GM21360 (cell line): ENCODE measurements around the gene EPX.
A peak's percentile ranks its signal among the peaks of the same experiment; 100 is the strongest.

ENCODE experiments used
- ATAC-seq: cut with Tn5 transposase; IDR thresholded peaks from one replicate; pipeline ENCODE4 v1.9.1; 2021; ENCODE audit warnings: mild to moderate bottlenecking, moderate library complexity; ENCODE audit not compliant: unreplicated experiment

The EPX gene

DNA sequence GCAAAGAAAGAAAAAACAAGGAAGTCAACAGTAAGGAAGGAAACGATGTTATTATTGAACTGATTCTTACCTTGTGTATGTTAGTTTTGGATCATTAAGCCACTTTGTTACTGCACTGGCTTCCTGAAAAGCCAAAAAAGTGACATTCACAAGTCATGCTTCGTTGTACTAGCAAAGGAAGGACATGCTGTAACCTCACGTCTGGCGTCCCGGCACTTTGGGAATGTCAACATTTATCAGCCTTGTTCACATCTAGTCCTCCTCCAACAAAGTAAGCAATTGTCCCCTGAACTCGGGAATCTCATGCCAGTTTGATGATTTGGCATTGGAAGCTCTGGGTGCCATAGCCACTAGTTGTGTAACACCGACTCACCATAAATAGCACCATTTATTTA is 27.3 kb downstream of the EPX start:
- no peak for ATAC-seq

DNA sequence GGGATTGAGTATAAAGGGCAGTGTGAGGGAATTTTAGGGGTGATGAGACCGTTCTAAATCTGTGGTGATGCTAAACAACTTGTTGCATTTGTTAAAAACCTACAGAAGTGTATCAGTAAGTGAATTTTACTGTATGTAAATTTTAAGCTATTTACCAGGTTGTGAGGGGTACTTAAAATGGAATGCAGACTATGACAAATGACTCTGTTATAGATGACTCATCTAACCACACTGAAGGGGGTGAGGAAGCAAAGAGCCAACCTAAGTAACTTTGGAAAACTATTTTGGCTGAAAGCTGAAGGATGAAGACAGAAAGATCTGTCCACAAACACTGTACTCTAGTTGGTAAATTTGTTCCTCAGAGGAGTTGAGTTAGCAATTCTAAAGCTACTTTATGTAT is 31.8 kb downstream of the EPX start:
- no peak for ATAC-seq

DNA sequence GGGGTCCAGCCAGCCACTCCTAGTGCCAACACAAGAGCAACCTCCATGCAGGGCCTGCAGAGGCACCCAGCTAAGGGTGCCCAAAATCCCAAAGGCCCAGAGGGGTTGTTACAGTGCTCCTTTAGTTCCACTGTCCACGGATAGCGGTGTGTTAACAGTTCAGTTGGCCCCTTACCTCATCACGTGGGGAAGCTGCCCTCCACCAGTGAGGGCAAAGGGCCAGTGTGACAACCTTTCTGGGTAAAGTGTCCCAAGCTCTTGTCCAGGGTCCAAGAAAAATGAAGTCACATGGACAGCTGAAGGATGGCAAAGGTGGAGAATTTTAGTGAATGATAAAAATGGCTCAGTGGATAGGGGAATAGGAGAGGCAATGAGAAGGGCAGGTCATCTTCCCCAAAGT is 35.2 kb downstream of the EPX start:
- no peak for ATAC-seq

DNA sequence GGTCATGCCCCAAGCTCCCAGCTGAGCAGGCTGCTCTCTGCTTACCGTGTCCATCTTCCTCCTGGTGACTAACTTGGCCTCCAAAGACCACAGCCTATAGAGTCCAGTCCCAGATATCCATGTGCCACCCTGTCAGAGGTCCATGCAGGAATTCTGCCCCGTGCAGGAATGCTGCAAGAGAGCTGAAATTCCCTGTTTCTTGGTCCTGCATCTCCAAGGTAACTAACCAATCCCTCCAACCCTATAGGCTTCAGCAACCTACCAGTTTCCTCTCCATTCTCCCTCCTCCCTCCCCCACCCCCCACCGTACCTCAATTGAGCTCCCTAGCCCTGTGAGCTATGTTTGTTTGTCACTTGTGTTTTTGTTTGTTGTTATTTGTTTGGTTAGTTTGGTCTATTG is 36.2 kb downstream of the EPX start:
- ATAC-seq: no peak

DNA sequence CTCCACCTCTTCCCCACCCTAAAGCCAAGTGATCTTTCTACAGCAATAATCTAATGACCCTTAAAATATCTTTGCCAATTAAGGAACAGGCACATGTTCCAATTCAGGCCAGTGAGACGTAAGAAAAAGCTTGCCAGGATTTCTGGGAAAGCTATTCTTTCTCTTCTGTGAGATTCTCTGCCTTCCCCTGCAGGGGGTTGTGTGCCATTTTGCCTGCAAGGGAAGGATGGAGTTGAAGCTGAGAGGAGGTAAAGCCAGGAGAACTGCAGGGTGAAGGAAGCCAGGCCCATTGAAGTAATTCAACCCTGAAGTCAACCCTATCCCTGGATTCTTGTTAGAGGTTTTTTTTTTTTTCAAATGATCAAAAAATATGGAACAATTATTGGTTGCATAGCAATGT is 36.9 kb downstream of the EPX start:
- no peak for ATAC-seq

DNA sequence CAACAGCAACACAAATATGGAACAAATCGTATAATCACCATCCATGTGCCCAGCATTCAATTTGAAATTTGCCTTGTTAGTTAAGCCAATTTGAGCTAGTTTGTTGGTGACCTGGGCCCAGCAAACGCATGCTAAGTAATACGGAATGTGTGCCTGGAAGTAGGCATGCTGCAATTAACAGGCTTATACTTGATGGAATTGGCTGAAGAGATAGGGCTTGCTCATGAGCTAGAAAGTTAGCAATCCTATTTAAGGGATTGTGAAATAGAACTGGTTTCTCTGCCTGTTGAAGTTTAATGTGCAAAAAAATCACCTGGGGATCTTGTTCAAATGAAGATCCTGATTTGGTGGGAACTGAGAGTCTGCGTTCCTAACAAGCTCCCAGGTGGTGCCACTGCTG is 37.4 kb downstream of the EPX start:
- no peak for ATAC-seq

DNA sequence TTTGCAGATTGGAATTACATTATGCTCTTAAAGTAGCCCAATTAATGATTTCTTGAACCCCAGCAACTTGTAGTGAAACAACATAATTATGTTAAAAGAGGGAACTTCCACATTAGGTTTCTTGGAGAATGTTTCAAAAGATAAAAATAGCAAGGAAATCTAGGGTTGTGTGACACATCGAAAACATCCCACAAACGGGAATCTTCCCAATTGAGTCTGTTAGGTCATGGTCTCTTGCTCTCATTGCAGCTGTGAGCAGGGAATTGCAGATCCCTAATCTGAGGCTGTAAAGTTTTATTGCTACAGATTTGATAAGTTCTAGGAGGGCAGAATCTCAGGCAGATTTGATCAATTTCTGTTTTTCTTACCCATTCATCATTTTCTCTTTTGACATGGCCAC is 39.1 kb downstream of the EPX start:
- no peak for ATAC-seq

DNA sequence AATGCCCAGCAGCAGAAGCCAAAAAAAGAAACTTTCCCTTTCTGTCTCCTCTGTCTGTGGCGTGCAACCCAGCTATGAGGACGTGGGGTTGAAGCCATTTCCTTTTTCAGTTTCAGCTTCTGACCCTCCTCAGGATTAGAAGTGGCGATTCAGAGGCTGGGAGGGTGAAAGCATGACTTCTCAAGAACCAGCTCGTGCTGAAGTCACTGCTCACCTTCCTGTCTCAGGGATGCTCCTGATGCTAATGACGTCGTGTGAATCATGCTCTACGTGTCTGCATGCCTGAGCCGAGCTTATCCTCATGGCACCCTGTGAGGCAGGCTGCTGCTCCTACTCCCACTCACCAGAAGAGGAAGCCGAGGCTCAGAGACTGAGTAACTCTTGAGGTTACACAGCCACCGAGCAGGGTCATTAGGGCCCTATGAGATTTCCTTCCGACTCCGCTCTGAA is 40.2 kb downstream of the EPX start:
- ATAC-seq: peak; percentile 60

DNA sequence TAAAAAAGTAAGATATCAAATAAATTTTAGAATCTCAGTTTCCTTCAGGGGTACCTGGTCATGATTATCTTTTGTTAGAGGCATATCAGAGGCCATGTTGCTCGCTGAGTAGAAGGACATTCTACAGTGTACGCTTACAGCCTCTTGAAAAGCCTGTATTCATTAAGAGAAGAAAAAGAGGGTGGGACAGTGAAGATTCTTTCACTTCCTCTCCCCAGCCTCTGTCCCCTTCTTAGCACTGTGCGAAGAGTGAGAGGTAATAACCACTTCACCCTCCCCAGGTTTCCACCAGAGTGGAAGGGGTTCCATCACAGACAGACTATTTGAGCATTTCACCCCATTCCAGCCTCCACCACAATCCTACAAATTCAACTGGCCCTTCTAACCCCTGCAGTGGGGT is 41.0 kb downstream of the EPX start:
- no peak for ATAC-seq

DNA sequence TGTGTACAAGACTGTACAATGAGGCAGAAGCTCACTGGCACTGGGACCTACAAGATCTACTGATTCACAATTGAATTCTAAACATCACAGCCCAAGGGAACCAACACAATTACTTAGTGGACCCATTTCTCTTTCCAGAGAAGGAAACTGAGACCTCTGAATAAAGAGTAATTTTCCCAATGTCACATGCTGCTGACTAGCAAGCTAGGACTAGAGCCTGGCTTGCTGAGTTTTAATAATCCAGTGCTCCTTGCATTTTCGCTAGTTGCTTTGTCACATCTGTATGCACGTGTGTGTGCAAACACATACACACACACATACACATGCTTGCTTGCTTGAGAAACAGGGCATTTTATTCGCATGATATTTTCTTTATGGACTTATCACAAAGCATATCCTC is 42.0 kb downstream of the EPX start:
- no peak for ATAC-seq

DNA sequence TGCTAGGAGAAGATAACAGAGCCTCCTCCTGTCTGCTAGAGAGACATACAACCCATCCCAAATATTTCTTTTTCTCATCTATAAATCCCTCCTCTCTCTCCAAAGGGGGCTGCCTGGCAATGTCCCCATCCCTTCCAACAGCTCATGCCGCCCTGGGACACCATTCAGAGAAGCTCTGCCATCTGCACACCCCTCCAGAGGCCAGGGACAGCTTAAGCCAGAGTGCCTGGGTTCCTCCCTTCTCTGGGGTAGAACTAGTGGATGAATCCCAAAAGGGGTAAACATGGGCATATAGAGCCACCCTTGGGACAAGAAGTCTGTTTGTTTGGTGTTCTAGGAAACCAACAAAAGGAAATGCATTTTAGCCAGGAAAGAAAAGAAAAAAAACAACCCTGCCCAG is 43.3 kb downstream of the EPX start:
- no peak for ATAC-seq

DNA sequence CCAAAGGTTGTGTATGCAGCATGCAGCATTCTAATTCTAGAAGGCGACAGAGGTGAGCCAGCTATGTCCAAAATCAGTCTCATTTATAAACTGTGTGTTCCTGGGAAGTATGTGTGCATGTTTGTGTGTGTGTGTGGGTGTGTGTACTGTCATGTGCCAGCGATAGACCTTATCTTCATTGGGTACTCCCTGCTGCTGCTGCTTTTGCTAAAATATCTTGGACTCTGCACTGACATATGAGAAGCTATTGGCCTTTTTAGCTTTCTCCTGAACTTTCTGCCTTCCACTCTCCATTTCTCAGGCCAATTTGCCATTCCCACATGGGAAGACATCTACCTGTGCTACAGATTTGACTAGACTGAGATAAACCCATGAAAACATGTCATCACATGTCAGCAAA is 43.9 kb downstream of the EPX start:
- no peak for ATAC-seq

DNA sequence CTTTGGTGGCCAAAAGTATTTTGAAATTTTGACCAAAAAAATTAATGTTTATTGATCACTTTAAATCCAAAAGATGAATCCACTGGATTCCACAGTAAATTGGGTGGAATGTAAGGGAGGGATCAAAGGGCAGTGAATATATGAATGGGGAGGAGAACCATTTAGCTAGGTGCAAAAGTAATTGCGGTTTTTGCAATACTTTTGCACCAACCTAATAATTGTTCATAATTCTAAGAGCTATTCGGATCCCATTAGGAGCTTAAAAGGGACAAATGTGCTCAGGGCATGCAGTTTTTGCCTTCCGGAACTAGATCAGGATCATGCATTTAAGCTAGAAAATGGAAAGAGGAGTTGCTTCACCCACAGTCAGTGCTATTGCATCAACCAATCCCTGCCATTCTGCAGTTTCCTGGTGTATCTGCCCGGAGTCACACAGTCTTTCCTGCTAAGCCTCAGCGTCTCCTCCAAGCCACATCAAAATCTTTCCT is 45.7 kb downstream of the EPX start, which contains the start of gene LPO:
Gene LPO, plus strand, starts transcription at position 438 of the 488 bp plus-strand sequence. CDS start 4,396 bp downstream, outside the sequence.
- no peak for ATAC-seq

DNA sequence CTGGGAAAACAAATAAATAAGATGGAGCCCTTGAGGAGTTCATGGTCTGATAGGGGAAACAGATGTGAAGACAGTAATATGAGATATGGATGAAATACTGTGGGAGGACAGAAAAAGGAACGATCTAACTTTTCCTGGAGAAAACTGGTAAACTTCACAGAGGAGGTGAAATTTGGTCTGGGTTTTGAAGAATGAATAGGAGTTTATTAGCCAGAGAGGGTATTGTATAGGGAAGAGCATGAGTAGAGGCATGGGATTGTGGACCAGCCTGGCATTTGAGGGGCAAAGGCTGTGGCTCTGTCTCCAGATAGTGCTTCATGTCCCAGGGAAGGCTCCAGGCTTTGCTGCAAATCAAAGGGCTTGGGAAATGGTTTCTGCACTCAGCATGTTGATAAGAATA is 47.5 kb downstream of the EPX start:
- no peak for ATAC-seq

DNA sequence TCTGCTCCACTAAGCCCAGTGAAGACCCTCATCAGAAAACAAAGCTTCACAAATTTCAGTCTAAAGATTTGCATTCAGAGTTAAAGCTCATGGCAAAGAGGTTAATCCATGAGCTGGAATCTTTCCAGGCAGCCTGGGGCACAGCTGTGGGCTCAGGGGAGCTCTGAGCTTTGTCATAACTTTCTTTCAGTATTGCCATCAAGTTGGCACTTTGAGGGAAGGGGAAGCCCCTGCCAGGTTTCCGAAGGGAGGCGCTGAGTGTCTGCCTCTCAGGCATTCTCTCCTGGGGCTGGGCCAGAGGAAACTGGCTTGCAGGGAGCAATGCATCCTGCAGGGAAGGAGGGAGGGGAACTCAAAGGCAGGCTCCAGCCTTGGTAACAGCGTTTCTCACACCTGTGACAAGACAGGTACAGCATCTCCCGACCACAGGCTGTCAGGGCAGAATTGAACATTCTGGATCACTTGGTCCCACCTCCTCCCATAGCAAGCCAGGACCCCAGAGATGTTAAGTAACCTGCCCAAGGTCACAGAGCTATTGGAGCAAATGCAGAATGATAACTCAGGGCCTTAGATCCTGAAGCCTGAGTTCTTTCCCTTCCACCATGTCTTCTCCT is 49.8 kb downstream of the EPX start:
- ATAC-seq: no peak

DNA sequence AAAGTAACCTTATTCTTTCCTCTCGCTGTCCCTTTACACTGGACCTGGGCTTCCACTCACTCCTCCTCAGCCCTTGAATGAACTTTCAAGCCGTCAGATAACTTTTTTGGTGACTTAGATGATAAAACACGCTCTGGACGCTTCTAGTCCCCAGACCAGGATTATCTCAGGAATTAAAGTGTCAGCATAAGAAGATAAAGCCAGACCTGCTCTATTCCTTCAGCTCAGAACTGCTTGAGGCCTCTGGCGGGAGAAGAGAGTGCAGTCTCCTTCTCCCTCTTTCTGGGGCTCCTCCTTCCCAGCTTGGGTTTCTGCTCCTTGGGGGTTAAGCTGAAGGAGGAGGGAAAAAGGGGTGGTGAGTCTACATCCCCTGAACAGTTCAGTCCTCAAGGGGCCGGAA is 52.4 kb downstream of the EPX start:
- ATAC-seq: no peak

DNA sequence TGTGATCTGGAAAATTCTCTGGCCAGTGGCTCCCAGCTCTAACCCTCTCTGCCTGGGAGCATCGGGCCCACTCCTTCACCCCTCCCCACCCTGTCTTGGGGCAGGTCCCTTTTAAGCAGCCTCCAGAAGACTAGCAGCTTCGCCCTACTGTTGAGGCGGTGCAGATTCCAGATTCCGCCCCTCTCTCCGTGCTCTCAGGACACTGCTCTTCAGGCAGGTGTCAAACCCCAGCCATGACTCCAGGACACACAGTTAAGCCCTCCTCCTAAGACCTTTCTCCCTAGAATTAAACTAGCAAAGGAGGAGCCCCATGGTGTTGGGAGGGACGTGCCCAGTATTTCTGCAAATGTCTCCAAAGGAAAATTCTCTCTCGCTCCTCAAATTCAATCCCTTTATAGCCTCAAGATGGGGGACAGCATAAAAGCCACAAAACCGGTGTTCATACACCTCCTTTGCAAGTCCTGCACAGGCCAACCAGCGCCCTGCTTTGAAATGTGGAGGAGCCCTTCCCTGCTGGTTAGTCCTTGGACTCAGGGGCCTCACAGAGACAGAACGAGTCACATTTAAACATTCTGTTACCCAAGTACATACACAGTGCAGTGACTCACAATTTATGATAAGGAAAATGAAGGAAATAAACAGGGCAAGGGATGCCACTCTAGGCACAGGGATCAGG is 53.0 kb downstream of the EPX start:
- no peak for ATAC-seq

DNA sequence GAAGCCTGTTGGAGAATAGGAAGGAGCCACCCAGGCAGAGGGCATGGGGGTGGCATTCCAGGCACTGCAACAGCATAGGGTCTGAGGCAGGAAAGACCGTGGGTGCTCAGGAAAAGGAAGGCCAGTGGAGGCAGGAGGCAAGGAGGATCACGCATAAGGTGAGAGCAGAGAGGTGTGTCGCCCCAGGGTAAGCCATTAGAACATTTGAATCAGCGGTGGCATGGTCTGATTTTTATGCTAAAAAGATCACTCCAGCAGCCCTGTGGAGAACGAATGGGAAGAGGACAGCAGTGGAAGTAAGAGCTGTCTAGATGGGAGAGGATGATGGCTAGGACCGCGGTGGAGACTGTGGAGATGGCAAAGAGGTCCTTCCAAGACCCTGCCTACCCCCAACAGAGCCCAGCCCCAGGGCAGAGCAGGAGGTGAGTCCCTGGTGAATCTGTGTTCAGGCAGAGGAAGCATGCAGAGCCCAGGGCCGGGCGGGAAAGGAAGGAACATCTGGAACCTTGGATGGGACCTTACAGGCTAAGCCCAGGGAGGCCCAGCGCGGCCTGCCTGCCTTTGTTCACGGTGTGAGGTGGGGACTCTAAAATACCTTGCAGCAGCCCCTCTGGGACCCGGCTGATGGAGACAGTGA is 53.7 kb downstream of the EPX start:
- no peak for ATAC-seq

DNA sequence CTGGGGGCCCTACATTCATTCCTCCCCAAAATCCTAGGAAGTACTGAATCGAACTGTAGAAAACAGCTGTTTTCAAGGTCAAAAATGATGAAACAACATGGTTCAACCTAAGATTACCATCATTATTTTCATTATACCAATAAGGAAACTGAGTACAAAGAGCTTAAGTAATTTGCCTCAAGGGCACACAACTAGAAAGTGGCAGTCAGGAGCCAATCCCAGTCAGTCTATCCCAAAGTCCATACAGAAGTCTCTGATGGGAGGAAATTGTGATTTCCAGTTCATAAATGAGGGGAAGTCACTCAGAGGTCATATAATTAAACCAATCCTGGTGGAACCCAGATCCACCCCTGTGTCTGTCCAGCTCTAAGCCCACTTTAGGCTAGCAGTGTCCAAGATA is 54.3 kb downstream of the EPX start:
- no peak for ATAC-seq

DNA sequence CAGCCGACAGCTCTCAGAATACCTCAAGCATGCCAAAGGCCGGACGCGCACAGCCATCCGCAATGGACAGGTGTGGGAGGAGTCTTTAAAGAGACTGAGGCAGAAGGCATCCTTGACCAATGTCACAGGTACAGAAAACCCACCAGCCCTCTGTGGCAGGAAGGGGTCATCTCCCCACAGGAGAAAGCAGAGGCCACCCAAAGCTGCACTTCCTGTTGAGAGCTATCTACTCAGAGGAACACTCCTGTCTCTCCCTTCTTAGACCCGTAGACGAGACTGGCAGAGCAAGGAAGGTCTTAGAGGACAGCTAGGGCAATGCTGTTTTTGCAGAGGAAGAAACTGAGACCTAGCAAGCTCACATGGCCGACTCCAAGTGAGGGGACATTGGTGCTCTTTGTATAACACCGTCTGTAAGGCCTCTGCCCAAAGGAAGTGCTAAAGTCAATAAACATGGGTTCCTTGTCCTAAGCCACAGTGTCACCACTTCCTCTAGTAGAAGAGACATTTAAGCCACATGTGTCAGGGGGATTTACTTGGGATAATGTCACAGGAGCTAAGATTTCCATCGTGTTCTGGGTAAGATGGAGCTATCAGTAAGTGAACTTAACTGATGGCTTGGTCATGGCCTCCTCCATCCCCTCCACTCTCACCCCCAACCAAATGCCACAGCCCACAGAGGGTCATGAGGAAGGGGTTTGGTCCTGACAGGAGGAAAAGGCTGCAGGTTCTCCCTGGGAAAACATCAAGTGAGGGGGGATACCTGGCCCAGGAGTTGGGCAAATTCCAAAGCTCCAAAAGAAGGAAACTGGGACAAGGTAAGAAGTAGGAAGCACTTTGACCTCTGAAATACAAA is 55.2 kb downstream of the EPX start:
- no peak for ATAC-seq

DNA sequence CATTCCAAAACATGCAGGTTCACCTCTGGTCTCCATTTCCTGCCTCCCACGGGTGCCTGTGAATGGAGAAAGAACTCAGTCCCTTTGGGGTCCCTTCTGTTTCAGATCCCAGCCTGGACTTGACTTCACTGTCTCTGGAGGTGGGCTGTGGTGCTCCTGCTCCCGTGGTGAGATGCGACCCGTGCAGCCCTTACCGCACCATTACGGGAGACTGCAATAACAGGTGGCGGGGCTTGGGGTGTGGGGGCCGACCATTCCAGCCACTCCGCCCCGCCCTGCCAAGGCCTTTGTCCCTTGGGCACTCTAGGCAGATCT is 56.4 kb downstream of the EPX start:
- no peak for ATAC-seq
